Measurements from ENCODE around the gene AMIGO3. TPM values are rescaled to one million over a fixed set of nuclear protein-coding genes. Genes with fewer than 3 reads are reported as not detected.

The AMIGO3 gene
- total RNA-seq, 2 donors from 2014 or later: 1.4 to 3.0 TPM

- Mint-ChIP-seq H3K9me3 (no peaks in the 10 kb centered on the region), H3K27ac (peak overlapping the region; percentile 44), H3K4me3 (no peak overlapping the region), H3K4me1 (no peaks in the 10 kb centered on the region), H3K27me3 (ENCODE audit: insufficient read depth) (no peaks in the 10 kb centered on the region), H3K36me3 (ENCODE audit: low read depth) (peaks cover 58% of the 10 kb centered on the region)
- H3K27me3 ChIP-seq (ENCODE audit: control insufficient read depth, insufficient read depth, low read length, poor library complexity, severe bottlenecking): no peaks in the 10 kb centered on the region
- TF ChIP-seq CTCF (conservative IDR thresholded peaks at IDR 0.05): no peak
- H3K4me3 ChIP-seq (ENCODE audit: low read length): no peak overlapping the region
- H3K36me3 ChIP-seq (ENCODE audit: control insufficient read depth, insufficient read depth, low read length): peaks cover 62% of the 10 kb centered on the region
- 95 to 96% methylated on average over 10 to 11 of the region's 11 CpGs for WGBS, 2 experiments (ENCODE audit: insufficient coverage in 1 of 2, insufficient read length in 1 of 2)
- DNase-seq: no peak
- no peak overlapping the region for H3K9ac ChIP-seq (ENCODE audit: extremely low read depth, low read length, poor library complexity, severe bottlenecking)
- H3K4me1 ChIP-seq (ENCODE audit: control insufficient read depth, insufficient read depth, low read length): no peaks in the 10 kb centered on the region
- H3K9me3 ChIP-seq (ENCODE audit: control insufficient read depth, low read length): no peaks in the 10 kb centered on the region
- H3K27ac ChIP-seq (ENCODE audit: low read depth, low read length): no peak overlapping the region
Measured at GRCh38 chr3:49738067-49738713, 18.7 kb upstream of the AMIGO3 start.

DNA sequence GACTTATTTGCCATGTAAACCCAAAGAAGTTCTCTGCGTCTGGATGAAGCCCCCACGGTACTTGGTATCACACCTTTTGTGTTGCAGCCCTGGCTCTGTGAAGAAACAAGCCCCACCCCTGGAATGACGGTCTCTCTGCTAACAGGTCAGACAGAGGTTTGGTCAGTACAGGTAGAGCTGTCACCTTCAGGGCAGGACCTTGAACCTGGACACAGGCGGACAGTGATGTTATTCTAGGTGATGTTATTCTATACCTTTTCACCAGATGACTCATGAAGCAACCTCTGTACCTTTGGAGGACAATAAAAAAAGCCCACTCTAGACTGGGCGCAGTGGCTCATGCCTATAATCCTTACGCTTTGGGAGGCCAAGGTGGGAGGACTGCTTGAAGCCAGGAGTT is 15.3 kb upstream of the AMIGO3 start:
- no peaks in the 10 kb centered on the region for H3K27me3 ChIP-seq (ENCODE audit: control insufficient read depth, insufficient read depth, low read length, poor library complexity, severe bottlenecking)
- no peak for DNase-seq
- no peaks in the 10 kb centered on the region for H3K27me3 Mint-ChIP-seq (ENCODE audit: insufficient read depth)
- no peaks in the 10 kb centered on the region for H3K4me1 Mint-ChIP-seq
- H3K9me3 ChIP-seq (ENCODE audit: control insufficient read depth, low read length): no peaks in the 10 kb centered on the region
- peaks cover 80% of the 10 kb centered on the region for H3K36me3 ChIP-seq (ENCODE audit: control insufficient read depth, insufficient read depth, low read length)
- H3K27ac Mint-ChIP-seq: no peak overlapping the region
- H3K9ac ChIP-seq (ENCODE audit: extremely low read depth, low read length, poor library complexity, severe bottlenecking): no peak overlapping the region
- no peak overlapping the region for H3K4me3 Mint-ChIP-seq
- no peak for TF ChIP-seq CTCF (conservative IDR thresholded peaks at IDR 0.05)
- WGBS, 2 experiments (ENCODE audit: insufficient coverage in 1 of 2, insufficient read length in 1 of 2): 95 to 97% methylated on average over 6 of the region's 6 CpGs
- no peak overlapping the region for H3K4me3 ChIP-seq (ENCODE audit: low read length)
- no peaks in the 10 kb centered on the region for H3K9me3 Mint-ChIP-seq
- no peaks in the 10 kb centered on the region for H3K4me1 ChIP-seq (ENCODE audit: control insufficient read depth, insufficient read depth, low read length)
- H3K27ac ChIP-seq (ENCODE audit: low read depth, low read length): no peak overlapping the region
- peaks cover 78% of the 10 kb centered on the region for H3K36me3 Mint-ChIP-seq (ENCODE audit: low read depth)

- H3K4me1 Mint-ChIP-seq: no peaks in the 10 kb centered on the region
- Histone ChIP-seq H3K9ac (ENCODE audit: extremely low read depth, low read length, poor library complexity, severe bottlenecking) (no peak overlapping the region), H3K4me1 (ENCODE audit: control insufficient read depth, insufficient read depth, low read length) (no peaks in the 10 kb centered on the region), H3K36me3 (ENCODE audit: control insufficient read depth, insufficient read depth, low read length) (peaks cover 80% of the 10 kb centered on the region), H3K27me3 (ENCODE audit: control insufficient read depth, insufficient read depth, low read length, poor library complexity, severe bottlenecking) (no peaks in the 10 kb centered on the region), H3K27ac (ENCODE audit: low read depth, low read length) (no peak overlapping the region), H3K9me3 (ENCODE audit: control insufficient read depth, low read length) (no peaks in the 10 kb centered on the region), H3K4me3 (ENCODE audit: low read length) (no peak overlapping the region)
- TF ChIP-seq CTCF (conservative IDR thresholded peaks at IDR 0.05): no peak
- no peak overlapping the region for H3K4me3 Mint-ChIP-seq
- no peaks in the 10 kb centered on the region for H3K27me3 Mint-ChIP-seq (ENCODE audit: insufficient read depth)
- H3K9me3 Mint-ChIP-seq: no peaks in the 10 kb centered on the region
- WGBS, 2 experiments (ENCODE audit: insufficient coverage in 1 of 2, insufficient read length in 1 of 2): 100% methylated on average over 1 of the region's 1 CpG
- peaks cover 75% of the 10 kb centered on the region for H3K36me3 Mint-ChIP-seq (ENCODE audit: low read depth)
- H3K27ac Mint-ChIP-seq: no peak overlapping the region
- DNase-seq: no peak
Measured at GRCh38 chr3:49733551-49733950, 14.1 kb upstream of the AMIGO3 start.
